GM12878 (cell line): ENCODE results near the gene CDC16. TPM values are rescaled to one million over a fixed set of nuclear protein-coding genes. Genes with fewer than 3 reads are reported as not detected.

ENCODE experiments used
- ATAC-seq: fragments of 200-7000 bp; cut with Tn5 transposase; 3 replicates; pipeline ENCODE4 v1.9.1; 2020; ENCODE audit warnings: mild to moderate bottlenecking, moderate library complexity
- BruUV-seq: library from RNA; stranded (reverse); fragments of 400-500 nt; replicated peaks from 2 replicates; lab custom pipeline; 2021; lab: Mats Ljungman, UMichigan
- CTCF ChIA-PET: fragments of 300-600 bp; sonication (Branson Sonifier 250); formaldehyde crosslinking; extraction: SDS; loops from one replicate; lab custom pipeline; 2021; ENCODE audit warnings: inconsistent platforms; lab: Yijun Ruan, JAX
- POLR2A ChIA-PET: fragments of 350-600 bp; formaldehyde crosslinking; extraction: SDS; loops from one replicate; lab custom pipeline; 2021; ENCODE audit warnings: inconsistent platforms; lab: Charles Lee
- RAD21 ChIA-PET: fragments of 300-600 bp; sonication (Branson Sonifier 250); formaldehyde crosslinking; loops from one replicate; lab custom pipeline; 2023; ENCODE audit warnings: antibody characterized with exemption; ENCODE audit not compliant: unreplicated experiment; lab: Charles Lee
- SMC1A ChIA-PET: fragments of 300-600 bp; sonication (Branson Sonifier 250); formaldehyde crosslinking; loops from one replicate; lab custom pipeline; 2023; ENCODE audit not compliant: unreplicated experiment, uncharacterized antibody; lab: Charles Lee
- DNase-seq: peaks from one replicate; pipeline ENCODE4 v3.0.0-alpha.2; 2011; ENCODE audit warnings: low read depth, low spot score
- FAIRE-seq: peaks from 3 replicates; lab custom pipeline; 2011; peaks lifted over from hg19 to GRCh38; lab: Jason Lieb, UNC
- H2AFZ ChIP-seq: 2 replicates; pipeline ENCODE4 v1.6.0; 2011; ENCODE audit warnings: low read depth, low read length, control low read depth; ENCODE audit not compliant: control insufficient read depth
- H3K27ac ChIP-seq: 2 replicates; pipeline ENCODE4 v1.5.1; 2011; ENCODE audit warnings: control low read depth; ENCODE audit not compliant: control insufficient read depth, insufficient read depth
- H3K27me3 ChIP-seq, 2 experiments: replicated peaks in 1 of 2; 2 replicates each; pipeline versions ENCODE4 v1.6.0 to v1.6.1; 2011; ENCODE audit warnings: low read length in 1 of 2; ENCODE audit not compliant: control insufficient read depth in 2 of 2, insufficient read depth in 2 of 2
- H3K36me3 ChIP-seq, 2 experiments: 2 replicates each; pipeline ENCODE4 v1.5.1; 2011; ENCODE audit warnings: low read length in 1 of 2; ENCODE audit not compliant: control insufficient read depth in 2 of 2, insufficient read depth in 2 of 2
- H3K4me1 ChIP-seq: 2 replicates; pipeline ENCODE4 v1.6.1; 2011; ENCODE audit warnings: mild to moderate bottlenecking, low read length, moderate library complexity, mixed read lengths; ENCODE audit not compliant: control insufficient read depth, insufficient read depth
- H3K4me2 ChIP-seq: 2 replicates; pipeline ENCODE4 v1.6.0; 2011; ENCODE audit warnings: control low read depth; ENCODE audit not compliant: control insufficient read depth, insufficient read depth
- H3K4me3 ChIP-seq: fragments of 200-600 bp; sonication (generic); 2 replicates; pipeline ENCODE4 v1.5.1; 2016
- H3K79me2 ChIP-seq: 2 replicates; pipeline ENCODE4 v1.6.0; 2011; ENCODE audit warnings: low read length; ENCODE audit not compliant: control insufficient read depth, insufficient read depth
- H3K9ac ChIP-seq: 2 replicates; pipeline ENCODE4 v1.8.0; 2011; ENCODE audit warnings: low read length, control low read depth, mixed read lengths; ENCODE audit not compliant: control insufficient read depth, insufficient read depth
- H3K9me3 ChIP-seq: replicated peaks from 3 replicates; pipeline ENCODE4 v1.5.1; 2011; ENCODE audit warnings: mild to moderate bottlenecking, low read length; ENCODE audit not compliant: control insufficient read depth, insufficient read depth
- H4K20me1 ChIP-seq: 2 replicates; pipeline ENCODE4 v1.6.0; 2011; ENCODE audit not compliant: control insufficient read depth, insufficient read depth
- CBFB ChIP-seq: IDR thresholded peaks from 2 replicates; pipeline ENCODE4 v1.6.1; 2016; ENCODE audit warnings: antibody characterized with exemption, low read depth
- ESRRA ChIP-seq: IDR thresholded peaks from 2 replicates; pipeline ENCODE4 v1.6.1; 2012; ENCODE audit warnings: mild to moderate bottlenecking, low read length, improper control_type of control experiment
- JUNB ChIP-seq: IDR thresholded peaks from 2 replicates; pipeline ENCODE4 v1.6.1; 2016; ENCODE audit warnings: antibody characterized with exemption, mild to moderate bottlenecking
- JUND ChIP-seq: IDR thresholded peaks from 2 replicates; pipeline ENCODE4 v1.6.1; 2012; ENCODE audit warnings: low read depth, mild to moderate bottlenecking, low read length, improper control_type of control experiment, moderate library complexity
- MEF2B ChIP-seq: fragments of 450-650 bp; IDR thresholded peaks from 2 replicates; pipeline ENCODE4 v1.6.1; 2018; ENCODE audit warnings: mild to moderate bottlenecking, moderate library complexity; ENCODE audit not compliant: partially characterized antibody, poor library complexity, severe bottlenecking
- MTA2 ChIP-seq: fragments of 450-650 bp; IDR thresholded peaks from 2 replicates; pipeline ENCODE4 v1.6.1; 2016; ENCODE audit warnings: low read depth, mild to moderate bottlenecking, moderate library complexity
- NBN ChIP-seq: fragments of 450-650 bp; IDR thresholded peaks from 2 replicates; pipeline ENCODE4 v1.6.1; 2016
- NFIC ChIP-seq: IDR thresholded peaks from 2 replicates; pipeline ENCODE4 v1.6.1; 2012; ENCODE audit warnings: low read depth, mild to moderate bottlenecking, inconsistent platforms, low read length, moderate library complexity
- RUNX3 ChIP-seq: IDR thresholded peaks from 2 replicates; pipeline ENCODE4 v1.6.1; 2012; ENCODE audit warnings: low read length, inconsistent platforms
- SIX5 ChIP-seq: IDR thresholded peaks from 2 replicates; pipeline ENCODE4 v1.6.1; 2011; ENCODE audit warnings: mild to moderate bottlenecking, low read depth, low read length, moderate library complexity; ENCODE audit not compliant: severe bottlenecking
- WGBS: methylation state at CpG from one replicate; pipeline ENCODE4 v1.1.6; 2016; ENCODE audit warnings: low lambda C conversion rate; ENCODE audit not compliant: insufficient replicate concordance, insufficient coverage; ENCODE audit errors: missing lambda C conversion rate; 5-methylcytosine and 5-hydroxymethylcytosine counted together
- in situ Hi-C: fragments of 300-500 bp; cut with MboI; formaldehyde crosslinking; loops from 9 replicates; pipeline ENCODE4 v1.14.3; 2018; ENCODE audit warnings: mixed read lengths
- intact Hi-C: fragments of 100-400 bp; cut with micrococcal nuclease; formaldehyde crosslinking; loops from one replicate; pipeline ENCODE4 v1.14.2; 2022; ENCODE audit not compliant: unreplicated experiment
- polyA plus RNA-seq, 11 experiments: library from polyadenylated mRNA; depleted of rRNA in 4 of 11; unstranded in 6 of 11; stranded (reverse) in 5 of 11; fragments of >200 nt; fragmentation: Nextera tagmentation in 4 of 11; fragmentation: Illumina TruSeq in 1 of 11; extraction: Ambion mirVana in 4 of 11; extraction: Trizol in 1 of 11; gene quantifications; 1 replicate in 1 of 11; 2 replicates in 10 of 11; pipeline versions ENCODE4 v1.2.1 to v1.2.3, GENCODE V29; 2011 to 2016; ENCODE audit warnings: inconsistent platforms in 2 of 11, missing spikeins in 2 of 11, low read depth in 1 of 11
- total RNA-seq, 4 experiments: library from RNA; depleted of rRNA in 3 of 4; stranded (reverse); fragments of >200 nt in 3 of 4; fragmentation: Illumina TruSeq in 1 of 4; extraction: Trizol in 1 of 4; gene quantifications; 2 replicates each; pipeline versions ENCODE4 v1.2.1 to v1.2.3, GENCODE V29; 2013 to 2021
- TF ChIP-seq, protein P1 (sequence below): IDR thresholded peaks from 2 replicates; pipeline ENCODE4 v1.6.1; 2012; ENCODE audit warnings: low read depth, low read length, improper control_type of control experiment
- TF ChIP-seq, protein P2 (sequence below): IDR thresholded peaks from 2 replicates; pipeline ENCODE4 v1.6.1; 2011; ENCODE audit warnings: mild to moderate bottlenecking, low read depth, low read length, moderate library complexity; ENCODE audit not compliant: insufficient replicate concordance
- TF ChIP-seq, protein P3 (sequence below): fragments of 450-650 bp; IDR thresholded peaks from 2 replicates; pipeline ENCODE4 v1.6.1; 2017; ENCODE audit warnings: antibody characterized with exemption, mild to moderate bottlenecking, moderate library complexity
- TF ChIP-seq, protein P4 (sequence below): fragments of 450-650 bp; IDR thresholded peaks from 2 replicates; pipeline ENCODE4 v1.6.1; 2017; ENCODE audit warnings: low read depth, mild to moderate bottlenecking, moderate library complexity
- TF ChIP-seq, protein P5 (sequence below): fragments of 450-650 bp; IDR thresholded peaks from 2 replicates; pipeline ENCODE4 v1.6.1; 2016; ENCODE audit warnings: mild to moderate bottlenecking

Gene CDC16
- total and polyA plus RNA-seq, 10 of the 15 experiments (the other 5 are each of a cell fraction or from before 2014, with no cell fraction given) = 15.4 to 92.9 (median 31.4) TPM

DNA sequence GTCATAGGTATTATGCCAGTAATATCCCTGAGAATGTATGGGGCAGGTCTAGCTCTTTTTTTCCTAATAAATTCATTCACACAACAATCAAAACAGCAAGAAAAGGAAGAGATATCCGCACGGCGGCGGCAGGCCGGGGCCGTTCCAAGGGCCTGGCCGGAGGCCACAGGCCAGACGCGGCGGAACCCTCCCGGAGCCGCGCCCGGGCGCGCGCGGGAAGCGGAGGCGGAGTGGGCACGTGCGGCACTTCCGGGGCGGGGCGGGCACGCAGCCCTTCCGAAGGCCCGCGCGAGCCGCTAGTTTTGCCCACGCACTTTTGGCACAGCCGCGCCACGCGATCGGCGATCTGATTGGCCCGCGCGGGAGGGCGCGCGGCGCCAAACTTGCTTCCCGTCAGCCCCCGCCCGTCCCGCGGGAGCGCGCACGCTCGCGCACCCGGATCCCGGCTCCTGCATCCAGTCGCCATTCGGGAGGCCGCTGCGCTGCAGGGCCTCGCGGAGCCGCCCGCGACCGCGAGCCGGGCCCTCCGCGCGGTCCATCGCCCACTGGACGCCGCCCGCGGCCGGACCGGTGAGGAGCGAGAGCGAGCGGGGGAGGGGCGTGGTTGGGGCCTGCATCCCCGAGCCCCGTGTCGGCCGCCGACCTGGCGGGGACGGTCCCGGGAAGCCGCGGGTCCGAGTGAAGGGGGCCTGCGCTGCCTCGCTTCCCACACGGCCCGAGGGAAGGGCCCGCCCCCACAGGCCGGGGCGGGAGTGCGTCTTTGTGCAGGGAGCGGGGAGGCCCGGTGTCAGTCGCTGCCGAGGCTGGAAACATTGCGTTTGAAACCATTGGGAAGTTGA is 79.6 kb downstream of the CDC16 start, which contains the start of gene CHAMP1:
Gene CHAMP1 (plus strand): TSS at position 430 of the 839 bp plus-strand sequence. CDS start 9,340 bp downstream, outside the sequence.
- no peaks in the 10 kb centered on the region for H3K9me3 ChIP-seq
- in situ Hi-C loops = no loop called here
- POLR2A ChIA-PET = interaction anchor here (0.9 to 4.2 kb wide), 5 partner anchors 11 to 34 kb away, joined by 4 to 39 read pairs (median 4); partner anchors contain the start of gene UPF3A
- H3K36me3 ChIP-seq = no peaks in the 10 kb centered on the region; a peak in 1 of 4 replicates
- DNase-seq = peak; percentile 73
- H3K9ac ChIP-seq = peak within 1 kb of the TSS; percentile 80
- H3K4me2 ChIP-seq = peak within 1 kb of the TSS; percentile 75
- peaks cover 5% of the 10 kb centered on the region; the same call in 1 of the 2 replicates for H3K4me1 ChIP-seq
- intact Hi-C loops = loop anchor here (1.0 kb wide), 1 partner anchor 20 kb away; no protein-coding TSS in a partner anchor
- peak; percentile 59 for FAIRE-seq
- H3K27ac ChIP-seq = peak within 1 kb of the TSS; percentile 73
- peak; percentile 83 for ATAC-seq
- H4K20me1 ChIP-seq = 0 out of 2 replicates have a peak, but pooled peaks cover 2% of the 10 kb centered on the region
- peak within 1 kb of the TSS; percentile 81 for H2AFZ ChIP-seq
- WGBS = under 1% methylated on average over 99 of the region's 107 CpGs
- peak within 1 kb of the TSS; percentile 78 for H3K4me3 ChIP-seq
- CTCF ChIA-PET = interaction anchor here (1.2 to 2.8 kb wide), 5 partner anchors 20 to 34 kb away, joined by 3 to 9 read pairs (median 6); partner anchors contain the start of gene UPF3A
- RAD21 ChIA-PET = interaction anchor here (0.6 to 4.3 kb wide), 5 partner anchors 17 to 825 kb away, joined by 3 to 24 read pairs (median 3); partner anchors contain the start of gene UPF3A
- SMC1A ChIA-PET = interaction anchor here (0.9 to 3.8 kb wide), 4 partner anchors 12 to 33 kb away, joined by 3 to 27 read pairs (median 5); partner anchors contain the start of gene UPF3A
- no peaks in the 10 kb centered on the region for H3K27me3 ChIP-seq
- no TSS peak for BruUV-seq
- H3K79me2 ChIP-seq = peaks cover 56% of the 10 kb centered on the region
- TF ChIP-seq RUNX3 (peak; percentile 44; the same call in 1 of the 2 replicates), CBFB (peak; percentile 41; the same call in 1 of the 2 replicates), ESRRA (no peak), JUNB (no peak), MEF2B (peak; percentile 14), SIX5 (no peak), NBN (0 out of 2 replicates have a peak, but pooled peaks have one; percentile 8), NFIC (no peak), JUND (0 out of 2 replicates have a peak, but pooled peaks have one; percentile 19), MTA2 (no peak)
- TF ChIP-seq, protein P1, sequence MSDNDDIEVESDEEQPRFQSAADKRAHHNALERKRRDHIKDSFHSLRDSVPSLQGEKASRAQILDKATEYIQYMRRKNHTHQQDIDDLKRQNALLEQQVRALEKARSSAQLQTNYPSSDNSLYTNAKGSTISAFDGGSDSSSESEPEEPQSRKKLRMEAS = peak; percentile 86
- TF ChIP-seq, protein P2, sequence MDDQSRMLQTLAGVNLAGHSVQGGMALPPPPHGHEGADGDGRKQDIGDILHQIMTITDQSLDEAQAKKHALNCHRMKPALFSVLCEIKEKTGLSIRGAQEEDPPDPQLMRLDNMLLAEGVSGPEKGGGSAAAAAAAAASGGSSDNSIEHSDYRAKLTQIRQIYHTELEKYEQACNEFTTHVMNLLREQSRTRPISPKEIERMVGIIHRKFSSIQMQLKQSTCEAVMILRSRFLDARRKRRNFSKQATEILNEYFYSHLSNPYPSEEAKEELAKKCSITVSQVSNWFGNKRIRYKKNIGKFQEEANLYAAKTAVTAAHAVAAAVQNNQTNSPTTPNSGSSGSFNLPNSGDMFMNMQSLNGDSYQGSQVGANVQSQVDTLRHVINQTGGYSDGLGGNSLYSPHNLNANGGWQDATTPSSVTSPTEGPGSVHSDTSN = peak; percentile 2
- TF ChIP-seq, protein P3, sequence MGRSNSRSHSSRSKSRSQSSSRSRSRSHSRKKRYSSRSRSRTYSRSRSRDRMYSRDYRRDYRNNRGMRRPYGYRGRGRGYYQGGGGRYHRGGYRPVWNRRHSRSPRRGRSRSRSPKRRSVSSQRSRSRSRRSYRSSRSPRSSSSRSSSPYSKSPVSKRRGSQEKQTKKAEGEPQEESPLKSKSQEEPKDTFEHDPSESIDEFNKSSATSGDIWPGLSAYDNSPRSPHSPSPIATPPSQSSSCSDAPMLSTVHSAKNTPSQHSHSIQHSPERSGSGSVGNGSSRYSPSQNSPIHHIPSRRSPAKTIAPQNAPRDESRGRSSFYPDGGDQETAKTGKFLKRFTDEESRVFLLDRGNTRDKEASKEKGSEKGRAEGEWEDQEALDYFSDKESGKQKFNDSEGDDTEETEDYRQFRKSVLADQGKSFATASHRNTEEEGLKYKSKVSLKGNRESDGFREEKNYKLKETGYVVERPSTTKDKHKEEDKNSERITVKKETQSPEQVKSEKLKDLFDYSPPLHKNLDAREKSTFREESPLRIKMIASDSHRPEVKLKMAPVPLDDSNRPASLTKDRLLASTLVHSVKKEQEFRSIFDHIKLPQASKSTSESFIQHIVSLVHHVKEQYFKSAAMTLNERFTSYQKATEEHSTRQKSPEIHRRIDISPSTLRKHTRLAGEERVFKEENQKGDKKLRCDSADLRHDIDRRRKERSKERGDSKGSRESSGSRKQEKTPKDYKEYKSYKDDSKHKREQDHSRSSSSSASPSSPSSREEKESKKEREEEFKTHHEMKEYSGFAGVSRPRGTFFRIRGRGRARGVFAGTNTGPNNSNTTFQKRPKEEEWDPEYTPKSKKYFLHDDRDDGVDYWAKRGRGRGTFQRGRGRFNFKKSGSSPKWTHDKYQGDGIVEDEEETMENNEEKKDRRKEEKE = peak; percentile 24; the same call in 1 of the 2 replicates
- TF ChIP-seq, protein P4, sequence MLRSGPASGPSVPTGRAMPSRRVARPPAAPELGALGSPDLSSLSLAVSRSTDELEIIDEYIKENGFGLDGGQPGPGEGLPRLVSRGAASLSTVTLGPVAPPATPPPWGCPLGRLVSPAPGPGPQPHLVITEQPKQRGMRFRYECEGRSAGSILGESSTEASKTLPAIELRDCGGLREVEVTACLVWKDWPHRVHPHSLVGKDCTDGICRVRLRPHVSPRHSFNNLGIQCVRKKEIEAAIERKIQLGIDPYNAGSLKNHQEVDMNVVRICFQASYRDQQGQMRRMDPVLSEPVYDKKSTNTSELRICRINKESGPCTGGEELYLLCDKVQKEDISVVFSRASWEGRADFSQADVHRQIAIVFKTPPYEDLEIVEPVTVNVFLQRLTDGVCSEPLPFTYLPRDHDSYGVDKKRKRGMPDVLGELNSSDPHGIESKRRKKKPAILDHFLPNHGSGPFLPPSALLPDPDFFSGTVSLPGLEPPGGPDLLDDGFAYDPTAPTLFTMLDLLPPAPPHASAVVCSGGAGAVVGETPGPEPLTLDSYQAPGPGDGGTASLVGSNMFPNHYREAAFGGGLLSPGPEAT = no peak
- TF ChIP-seq, protein P5, sequence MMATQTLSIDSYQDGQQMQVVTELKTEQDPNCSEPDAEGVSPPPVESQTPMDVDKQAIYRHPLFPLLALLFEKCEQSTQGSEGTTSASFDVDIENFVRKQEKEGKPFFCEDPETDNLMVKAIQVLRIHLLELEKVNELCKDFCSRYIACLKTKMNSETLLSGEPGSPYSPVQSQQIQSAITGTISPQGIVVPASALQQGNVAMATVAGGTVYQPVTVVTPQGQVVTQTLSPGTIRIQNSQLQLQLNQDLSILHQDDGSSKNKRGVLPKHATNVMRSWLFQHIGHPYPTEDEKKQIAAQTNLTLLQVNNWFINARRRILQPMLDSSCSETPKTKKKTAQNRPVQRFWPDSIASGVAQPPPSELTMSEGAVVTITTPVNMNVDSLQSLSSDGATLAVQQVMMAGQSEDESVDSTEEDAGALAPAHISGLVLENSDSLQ = no peak
